ENCODE data around the gene RTP3.

GRCh38 chr3:46536758-46537157 is 39.0 kb downstream of the RTP3 start:
- TF ChIP-seq POLR2AphosphoS5 (IDR thresholded peaks at IDR 0.05), result no peak
- no peak for TF ChIP-seq CTCF (IDR thresholded peaks at IDR 0.05)
- no peak for TF ChIP-seq POLR2A (IDR thresholded peaks at IDR 0.05)

Data from sigmoid colon (tissue), 4 donors.